HepG2 (cell line): ENCODE results near the gene CELF4. TPM values are rescaled to one million over a fixed set of nuclear protein-coding genes. Genes with fewer than 3 reads are reported as not detected.

ENCODE experiments used
- ATAC-seq: fragments of 200-7000 bp; cut with Tn5 transposase; 3 replicates; pipeline ENCODE4 v1.9.1; 2020; ENCODE audit warnings: mild to moderate bottlenecking, moderate library complexity
- BruUV-seq: library from RNA; stranded (reverse); fragments of 400-500 nt; replicated peaks from 2 replicates; lab custom pipeline; 2021; lab: Mats Ljungman, UMichigan
- CTCF ChIA-PET: fragments of 300-600 bp; formaldehyde crosslinking; extraction: SDS; loops from one replicate; lab custom pipeline; 2021; ENCODE audit warnings: low total read pairs, inconsistent platforms, low intra/inter-chr PET ratio; lab: Yijun Ruan, JAX
- POLR2A ChIA-PET: fragments of 350-600 bp; sonication (Branson Sonifier 250); formaldehyde crosslinking; loops from one replicate; lab custom pipeline; 2020; ENCODE audit warnings: antibody characterized with exemption, inconsistent platforms; lab: Yijun Ruan, JAX
- DNase-seq: peaks from one replicate; pipeline ENCODE4 v3.0.0-alpha.2; 2015; ENCODE audit warnings: low spot score
- FAIRE-seq: peaks from 3 replicates; lab custom pipeline; 2011; peaks lifted over from hg19 to GRCh38; lab: Jason Lieb, UNC
- H2AFZ ChIP-seq: one replicate; pipeline ENCODE4 v1.6.1; 2011; ENCODE audit warnings: low read length, inconsistent platforms
- H3K27ac ChIP-seq: fragments of 300-600 bp; 3 replicates; pipeline ENCODE4 v1.8.0; 2011; ENCODE audit warnings: mixed run types, mild to moderate bottlenecking, mixed read lengths, low read length, inconsistent platforms; ENCODE audit not compliant: insufficient read depth; ENCODE audit errors: extremely low read length
- H3K27me3 ChIP-seq, 2 experiments: fragments of 200-600 bp in 1 of 2; 2 replicates in 1 of 2; 3 replicates in 1 of 2; pipeline versions ENCODE4 v1.6.0 to v1.8.0; 2011; ENCODE audit warnings: low read length in 2 of 2, mild to moderate bottlenecking in 2 of 2, moderate library complexity in 2 of 2, inconsistent platforms in 1 of 2; ENCODE audit not compliant: insufficient read depth in 2 of 2, control insufficient read depth in 1 of 2
- H3K36me3 ChIP-seq, 2 experiments: fragments of 200-600 bp in 1 of 2; replicated peaks in 1 of 2; 2 replicates in 1 of 2; 3 replicates in 1 of 2; pipeline versions ENCODE4 v1.5.1 to v1.8.0; 2011; ENCODE audit warnings: low read length in 2 of 2, inconsistent platforms in 1 of 2; ENCODE audit not compliant: insufficient read depth in 2 of 2, control insufficient read depth in 1 of 2
- H3K4me1 ChIP-seq: 2 replicates; pipeline ENCODE4 v1.5.1; 2012; ENCODE audit warnings: low read length, inconsistent platforms; ENCODE audit not compliant: insufficient read depth
- H3K4me2 ChIP-seq: 2 replicates; pipeline ENCODE4 v1.6.0; 2011; ENCODE audit warnings: low read depth, low read length, inconsistent platforms
- H3K4me3 ChIP-seq, 3 experiments: fragments of 200-600 bp in 1 of 3; sonication (generic), shearing (Covaris generic) in 1 of 3; replicated peaks in 1 of 3; 2 replicates each; pipeline ENCODE4 v1.5.1; 2011 to 2016; ENCODE audit warnings: low read length in 3 of 3, inconsistent platforms in 2 of 3, low read depth in 2 of 3, mild to moderate bottlenecking in 2 of 3, control low read depth in 1 of 3, mixed read lengths in 1 of 3; ENCODE audit not compliant: insufficient read depth in 1 of 3
- H3K79me2 ChIP-seq: one replicate; pipeline ENCODE4 v1.6.1; 2011; ENCODE audit warnings: low read length, inconsistent platforms; ENCODE audit not compliant: insufficient read depth
- H3K9ac ChIP-seq: 2 replicates; pipeline ENCODE4 v1.6.0; 2011; ENCODE audit warnings: mild to moderate bottlenecking, low read depth, low read length, inconsistent platforms; ENCODE audit not compliant: insufficient read depth
- H3K9me3 ChIP-seq: 2 replicates; pipeline ENCODE4 v1.5.1; 2012; ENCODE audit warnings: mild to moderate bottlenecking, low read length
- H4K20me1 ChIP-seq: 2 replicates; pipeline ENCODE4 v1.6.0; 2011; ENCODE audit warnings: inconsistent platforms, mild to moderate bottlenecking, low read length, moderate library complexity; ENCODE audit not compliant: insufficient read depth
- GABPA ChIP-seq, 2 experiments: IDR thresholded peaks; 2 replicates each; pipeline ENCODE4 v1.6.1; 2011 to 2016; ENCODE audit warnings: low read depth in 2 of 2, low read length in 1 of 2, missing biosample characterization in 1 of 2, missing genetic modification characterization in 1 of 2
- ZNF138 ChIP-seq: sonication (generic); formaldehyde crosslinking; IDR thresholded peaks from 2 replicates; pipeline ENCODE4 v1.5.0; 2020; ENCODE audit warnings: mild to moderate bottlenecking, low read depth, missing genetic modification reagents
- whole genome bisulfite sequencing: methylation state at CpG from one replicate; pipeline ENCODE4 v1.1.6; 2017; ENCODE audit warnings: low lambda C conversion rate; 5-methylcytosine and 5-hydroxymethylcytosine counted together
- in situ Hi-C: cut with HindIII; loops from 2 replicates; pipeline ENCODE4 v1.10.0; 2017; ENCODE audit warnings: low pct_unique_long_range_greater_than_20kb; ENCODE audit not compliant: extremely low pct_ligation_motif_present
- intact Hi-C: fragments of 100-400 bp; cut with micrococcal nuclease; formaldehyde crosslinking; loops from one replicate; pipeline ENCODE4 v1.10.0; 2022; ENCODE audit not compliant: unreplicated experiment
- polyA plus RNA-seq, 8 experiments: library from polyadenylated mRNA; depleted of rRNA in 3 of 8; stranded (reverse) in 7 of 8; unstranded in 1 of 8; fragments of >200 nt; fragmentation: Illumina TruSeq in 4 of 8; extraction: Trizol in 4 of 8; gene quantifications; 2 replicates each; pipeline versions ENCODE4 v1.2.1 to v1.2.3, GENCODE V29; 2011 to 2016; ENCODE audit warnings: low read depth in 4 of 8, missing spikeins in 1 of 8, mixed read lengths in 1 of 8; ENCODE audit not compliant: insufficient read depth in 1 of 8
- total RNA-seq, 5 experiments: library from RNA; depleted of rRNA; stranded (reverse); fragments of >200 nt; fragmentation: Illumina TruSeq; extraction: Trizol; gene quantifications; 2 replicates each; pipeline ENCODE4 v1.2.3, GENCODE V29; 2016; ENCODE audit warnings: low read depth in 1 of 5
- TF ChIP-seq, protein P1 (sequence below): sonication (generic); formaldehyde crosslinking; IDR thresholded peaks from 2 replicates; pipeline ENCODE4 v1.8.0; 2022; ENCODE audit warnings: mild to moderate bottlenecking, missing genetic modification reagents; ENCODE audit not compliant: insufficient replicate concordance
- TF ChIP-seq, protein P2 (sequence below): sonication (generic); formaldehyde crosslinking; IDR thresholded peaks from one replicate; pipeline ENCODE4 v1.5.1; 2020; ENCODE audit warnings: mild to moderate bottlenecking, missing genetic modification reagents; ENCODE audit errors: not compliant biosample characterization

CELF4 gene
- total and polyA plus RNA-seq, 2 of the 13 experiments (the other 11 are each of a cell fraction or from before 2014, with no cell fraction given): not detected

DNA sequence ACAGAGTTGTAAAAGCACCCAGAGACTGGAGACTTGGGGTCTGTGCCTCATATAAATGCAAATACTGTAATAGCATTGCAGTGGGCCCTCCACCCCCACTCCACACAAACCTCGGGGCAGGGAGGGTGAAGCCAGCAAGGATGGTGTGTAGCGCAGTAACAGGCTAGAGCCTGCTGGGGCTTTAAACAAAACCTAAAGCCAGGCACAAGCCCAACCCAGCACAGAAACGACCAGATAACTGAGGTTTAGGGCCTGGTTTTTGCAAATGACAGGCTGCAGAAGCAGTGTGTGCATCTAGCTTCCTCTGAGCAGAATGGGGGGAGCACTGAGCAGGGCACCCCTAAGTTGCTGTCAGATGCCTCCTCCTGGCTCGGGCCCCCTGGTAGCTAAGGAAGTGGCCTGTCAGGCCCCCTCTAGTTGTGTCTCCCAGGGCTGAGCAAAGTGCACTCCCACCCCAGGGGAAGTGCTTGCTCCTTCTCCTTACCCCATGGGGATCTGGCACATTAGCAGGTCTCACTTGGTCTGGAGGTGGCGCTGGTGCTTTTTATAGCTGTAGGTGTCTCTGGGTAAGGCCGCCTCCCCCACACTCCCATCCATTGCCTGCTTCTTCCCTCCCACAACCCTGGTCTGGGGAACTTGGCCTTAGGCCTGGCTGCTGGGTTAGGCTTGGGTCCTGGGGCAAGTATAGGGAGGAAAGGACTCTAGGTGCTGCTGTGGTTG lies 135.1 kb downstream of the CELF4 start (continued):
- TF ChIP-seq, protein P1, sequence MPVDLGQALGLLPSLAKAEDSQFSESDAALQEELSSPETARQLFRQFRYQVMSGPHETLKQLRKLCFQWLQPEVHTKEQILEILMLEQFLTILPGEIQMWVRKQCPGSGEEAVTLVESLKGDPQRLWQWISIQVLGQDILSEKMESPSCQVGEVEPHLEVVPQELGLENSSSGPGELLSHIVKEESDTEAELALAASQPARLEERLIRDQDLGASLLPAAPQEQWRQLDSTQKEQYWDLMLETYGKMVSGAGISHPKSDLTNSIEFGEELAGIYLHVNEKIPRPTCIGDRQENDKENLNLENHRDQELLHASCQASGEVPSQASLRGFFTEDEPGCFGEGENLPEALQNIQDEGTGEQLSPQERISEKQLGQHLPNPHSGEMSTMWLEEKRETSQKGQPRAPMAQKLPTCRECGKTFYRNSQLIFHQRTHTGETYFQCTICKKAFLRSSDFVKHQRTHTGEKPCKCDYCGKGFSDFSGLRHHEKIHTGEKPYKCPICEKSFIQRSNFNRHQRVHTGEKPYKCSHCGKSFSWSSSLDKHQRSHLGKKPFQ (CRISPR knock-in tag): no peak
- no peak for TF ChIP-seq ZNF138 (CRISPR knock-in tag)

DNA sequence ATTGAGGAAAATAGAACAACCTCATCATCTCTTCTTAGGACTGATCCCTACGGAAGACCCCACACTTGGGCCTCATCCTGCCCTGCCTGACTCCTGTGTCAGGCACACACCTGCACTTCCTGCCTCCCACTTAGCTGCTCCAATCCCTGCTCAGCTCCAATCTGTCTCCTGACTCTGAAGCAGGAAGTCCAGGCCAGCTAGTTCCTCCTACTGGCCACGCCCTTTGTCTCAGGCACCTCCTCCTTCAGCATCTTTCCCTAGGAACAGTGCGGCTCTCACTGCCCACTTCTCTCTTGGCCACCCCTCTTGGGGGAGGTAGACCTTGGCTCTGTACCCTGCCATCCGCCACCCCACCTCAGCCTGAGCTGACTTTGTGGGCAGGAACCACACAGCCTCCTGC lies 135.8 kb downstream of the CELF4 start:
- ChIA-PET CTCF (no interaction called here), POLR2A (no interaction called here)
- in situ Hi-C loops (no loop called here), intact Hi-C loops (no loop called here)
- no peak for DNase-seq
- H3K4me3 ChIP-seq: no peak overlapping the region
- no peak for FAIRE-seq
- H3K9me3 ChIP-seq: no peaks in the 10 kb centered on the region
- H3K4me2 ChIP-seq: no peak overlapping the region
- no peak overlapping the region for H3K27ac ChIP-seq
- no peaks in the 10 kb centered on the region for H3K4me1 ChIP-seq
- H3K79me2 ChIP-seq: no peaks in the 10 kb centered on the region
- no peak overlapping the region for H3K9ac ChIP-seq
- no peaks in the 10 kb centered on the region for H4K20me1 ChIP-seq
- no peaks in the 10 kb centered on the region for H3K36me3 ChIP-seq
- TF ChIP-seq, protein P2, sequence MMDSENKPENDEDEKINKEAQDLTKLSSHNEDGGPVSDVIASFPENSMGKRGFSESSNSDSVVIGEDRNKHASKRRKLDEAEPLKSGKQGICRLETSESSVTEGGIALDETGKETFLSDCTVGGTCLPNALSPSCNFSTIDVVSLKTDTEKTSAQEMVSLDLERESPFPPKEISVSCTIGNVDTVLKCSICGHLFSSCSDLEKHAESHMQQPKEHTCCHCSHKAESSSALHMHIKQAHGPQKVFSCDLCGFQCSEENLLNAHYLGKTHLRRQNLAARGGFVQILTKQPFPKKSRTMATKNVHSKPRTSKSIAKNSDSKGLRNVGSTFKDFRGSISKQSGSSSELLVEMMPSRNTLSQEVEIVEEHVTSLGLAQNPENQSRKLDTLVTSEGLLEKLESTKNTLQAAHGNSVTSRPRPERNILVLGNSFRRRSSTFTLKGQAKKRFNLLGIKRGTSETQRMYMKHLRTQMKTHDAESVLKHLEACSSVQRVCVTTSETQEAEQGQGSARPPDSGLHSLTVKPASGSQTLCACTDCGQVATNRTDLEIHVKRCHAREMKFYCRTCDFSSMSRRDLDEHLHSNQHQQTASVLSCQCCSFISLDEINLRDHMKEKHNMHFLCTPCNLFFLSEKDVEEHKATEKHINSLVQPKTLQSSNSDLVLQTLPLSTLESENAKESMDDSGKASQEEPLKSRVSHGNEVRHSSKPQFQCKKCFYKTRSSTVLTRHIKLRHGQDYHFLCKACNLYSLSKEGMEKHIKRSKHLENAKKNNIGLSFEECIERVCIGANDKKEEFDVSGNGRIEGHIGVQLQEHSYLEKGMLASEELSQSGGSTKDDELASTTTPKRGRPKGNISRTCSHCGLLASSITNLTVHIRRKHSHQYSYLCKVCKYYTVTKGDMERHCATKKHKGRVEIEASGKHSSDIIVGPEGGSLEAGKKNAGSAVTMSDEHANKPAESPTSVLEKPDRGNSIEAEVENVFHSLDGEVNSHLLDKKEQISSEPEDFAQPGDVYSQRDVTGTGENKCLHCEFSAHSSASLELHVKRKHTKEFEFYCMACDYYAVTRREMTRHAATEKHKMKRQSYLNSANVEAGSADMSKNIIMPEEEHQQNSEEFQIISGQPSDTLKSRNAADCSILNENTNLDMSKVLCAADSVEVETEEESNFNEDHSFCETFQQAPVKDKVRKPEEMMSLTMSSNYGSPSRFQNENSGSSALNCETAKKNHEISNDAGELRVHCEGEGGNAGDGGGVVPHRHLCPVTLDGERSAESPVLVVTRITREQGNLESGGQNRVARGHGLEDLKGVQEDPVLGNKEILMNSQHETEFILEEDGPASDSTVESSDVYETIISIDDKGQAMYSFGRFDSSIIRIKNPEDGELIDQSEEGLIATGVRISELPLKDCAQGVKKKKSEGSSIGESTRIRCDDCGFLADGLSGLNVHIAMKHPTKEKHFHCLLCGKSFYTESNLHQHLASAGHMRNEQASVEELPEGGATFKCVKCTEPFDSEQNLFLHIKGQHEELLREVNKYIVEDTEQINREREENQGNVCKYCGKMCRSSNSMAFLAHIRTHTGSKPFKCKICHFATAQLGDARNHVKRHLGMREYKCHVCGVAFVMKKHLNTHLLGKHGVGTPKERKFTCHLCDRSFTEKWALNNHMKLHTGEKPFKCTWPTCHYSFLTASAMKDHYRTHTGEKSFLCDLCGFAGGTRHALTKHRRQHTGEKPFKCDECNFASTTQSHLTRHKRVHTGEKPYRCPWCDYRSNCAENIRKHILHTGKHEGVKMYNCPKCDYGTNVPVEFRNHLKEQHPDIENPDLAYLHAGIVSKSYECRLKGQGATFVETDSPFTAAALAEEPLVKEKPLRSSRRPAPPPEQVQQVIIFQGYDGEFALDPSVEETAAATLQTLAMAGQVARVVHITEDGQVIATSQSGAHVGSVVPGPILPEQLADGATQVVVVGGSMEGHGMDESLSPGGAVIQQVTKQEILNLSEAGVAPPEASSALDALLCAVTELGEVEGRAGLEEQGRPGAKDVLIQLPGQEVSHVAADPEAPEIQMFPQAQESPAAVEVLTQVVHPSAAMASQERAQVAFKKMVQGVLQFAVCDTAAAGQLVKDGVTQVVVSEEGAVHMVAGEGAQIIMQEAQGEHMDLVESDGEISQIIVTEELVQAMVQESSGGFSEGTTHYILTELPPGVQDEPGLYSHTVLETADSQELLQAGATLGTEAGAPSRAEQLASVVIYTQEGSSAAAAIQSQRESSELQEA (CRISPR knock-in tag): no peak
- TF ChIP-seq GABPA (IDR thresholded peaks at IDR 0.05; ENCODE audit: low read depth, low read length): peak; percentile 24; the same call in 1 of the 2 replicates
- TF ChIP-seq GABPA (CRISPR knock-in tag; IDR thresholded peaks at IDR 0.05; ENCODE audit: low read depth): no peak
- no peak for ATAC-seq
- 23% methylated on average over 4 of the region's 4 CpGs for WGBS
- BruUV-seq: no TSS peak
- no peak overlapping the region for H2AFZ ChIP-seq
- H3K27me3 ChIP-seq: peaks cover 0 to 4% of the 10 kb centered on the region in 2 experiments; a peak in 3 of 5 replicates
